Gastrocnemius medialis (tissue), 4 donors: ENCODE data around the gene ATP13A1.

Experiments
- CTCF ChIP-seq, 5 experiments: fragments of 450-650 bp in 3 of 5; fragments of 200-600 bp in 2 of 5; sonication (generic) in 2 of 5; IDR thresholded peaks in 4 of 5; conservative IDR thresholded peaks in 1 of 5; 1 replicate in 4 of 5; 2 replicates in 1 of 5; pipeline ENCODE4 v1.5.1; 2016 to 2019; ENCODE audit warnings: antibody characterized with exemption in 5 of 5, mild to moderate bottlenecking in 3 of 5, moderate library complexity in 3 of 5
- POLR2A ChIP-seq, 2 donors: fragments of 450-650 bp; IDR thresholded peaks; one replicate each; pipeline ENCODE4 v1.6.1; 2017; ENCODE audit warnings: antibody characterized with exemption in 2 of 2, mild to moderate bottlenecking in 2 of 2, moderate library complexity in 2 of 2

DNA sequence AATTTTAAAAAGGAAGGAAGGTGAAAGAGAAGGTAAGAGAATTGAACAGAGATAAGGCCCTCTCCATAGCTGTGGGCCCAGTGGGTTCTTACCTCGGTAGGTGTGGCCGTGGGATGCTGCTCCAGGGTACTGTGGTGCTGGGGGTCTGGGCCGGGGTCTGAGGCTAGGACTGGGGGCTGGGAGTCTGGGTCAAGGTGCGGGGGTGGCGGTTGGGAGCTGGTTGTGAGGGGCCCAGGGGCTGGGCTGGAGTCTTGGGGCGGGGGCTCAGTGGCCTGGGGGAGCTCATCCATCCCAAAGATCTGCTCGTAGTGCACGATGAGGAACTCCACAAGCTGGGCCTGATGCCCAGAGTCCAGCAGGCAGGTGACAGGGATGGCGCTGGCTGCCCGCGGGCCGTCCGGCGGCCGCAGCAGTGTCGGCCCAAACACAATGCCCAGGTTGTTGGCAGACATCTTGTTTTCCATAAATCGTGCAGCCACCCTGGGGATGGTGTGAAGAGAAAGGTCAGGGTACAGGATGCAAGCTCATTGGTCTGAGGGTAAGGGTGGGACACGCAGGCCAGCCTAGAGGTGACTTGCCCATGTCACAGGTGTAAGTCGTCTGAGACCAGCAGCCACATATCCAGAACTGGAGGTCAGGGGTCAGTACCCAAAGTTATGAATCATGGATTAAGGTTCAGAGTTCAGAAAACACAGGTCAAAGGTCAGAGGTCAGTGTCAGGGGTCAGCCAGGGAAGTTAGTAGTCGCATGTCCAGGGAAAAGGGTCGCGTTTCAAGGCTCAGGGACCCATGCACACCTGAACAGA, 29.6 kb downstream of the ATP13A1 start:
- TF ChIP-seq CTCF (IDR thresholded peaks at IDR 0.05 in 4 of 5, conservative IDR thresholded peaks at IDR 0.05 in 1 of 5) = no peak
- no peak for TF ChIP-seq POLR2A (IDR thresholded peaks at IDR 0.05)
